ACC112 (cell line): ENCODE measurements around the gene SLC10A6.

Experiments used
- H2AFZ ChIP-seq: fragments of 200-600 bp; sonication (generic); one replicate; pipeline ENCODE4 v1.6.0; 2017; ENCODE audit warnings: antibody characterized with exemption, low read length; ENCODE audit not compliant: unreplicated experiment
- H3K27ac ChIP-seq: fragments of 200-600 bp; sonication (generic); 2 replicates; pipeline ENCODE4 v1.5.1; 2014; ENCODE audit warnings: low read depth, mild to moderate bottlenecking, antibody characterized with exemption, low read length, moderate library complexity
- H3K27me3 ChIP-seq: fragments of 200-600 bp; sonication (generic); 2 replicates; pipeline ENCODE4 v1.6.1; 2014; ENCODE audit warnings: mild to moderate bottlenecking, antibody characterized with exemption, low read length, moderate library complexity, mixed read lengths; ENCODE audit not compliant: insufficient read depth
- H3K36me3 ChIP-seq: fragments of 200-600 bp; sonication (generic); 2 replicates; pipeline ENCODE4 v1.6.1; 2016; ENCODE audit warnings: mild to moderate bottlenecking, antibody characterized with exemption, low read length, moderate library complexity, mixed read lengths; ENCODE audit not compliant: insufficient read depth
- H3K4me1 ChIP-seq: fragments of 200-600 bp; sonication (generic); one replicate; pipeline ENCODE4 v1.6.1; 2016; ENCODE audit warnings: low read length, mixed read lengths; ENCODE audit not compliant: insufficient read depth, unreplicated experiment, control insufficient read depth
- H3K4me3 ChIP-seq: fragments of 200-600 bp; sonication (generic); 2 replicates; pipeline ENCODE4 v1.5.1; 2014; ENCODE audit warnings: mild to moderate bottlenecking, low read depth, low read length
- H3K79me2 ChIP-seq: fragments of 200-600 bp; sonication (generic); one replicate; pipeline ENCODE4 v1.6.0; 2016; ENCODE audit warnings: low read length; ENCODE audit not compliant: control insufficient read depth, unreplicated experiment, insufficient read depth

Gene SLC10A6

GRCh38 chr4:86788826-86789225 lies 60.4 kb downstream of the SLC10A6 start:
- peaks cover 11% of the 10 kb centered on the region for H3K36me3 ChIP-seq
- no peak overlapping the region for H3K27ac ChIP-seq
- no peaks in the 10 kb centered on the region for H3K27me3 ChIP-seq
- no peak overlapping the region for H3K4me3 ChIP-seq
- H3K4me1 ChIP-seq: no peaks in the 10 kb centered on the region
- H2AFZ ChIP-seq: no peak overlapping the region
- no peaks in the 10 kb centered on the region for H3K79me2 ChIP-seq

GRCh38 chr4:86778175-86778574 lies 71.0 kb downstream of the SLC10A6 start:
- Histone ChIP-seq H3K4me3 (no peak overlapping the region), H3K27me3 (no peaks in the 10 kb centered on the region), H2AFZ (no peak overlapping the region), H3K36me3 (peaks cover 8% of the 10 kb centered on the region; the same call in 1 of the 2 replicates), H3K27ac (no peak overlapping the region), H3K79me2 (no peaks in the 10 kb centered on the region), H3K4me1 (no peaks in the 10 kb centered on the region)

GRCh38 chr4:86775061-86775460 lies 74.1 kb downstream of the SLC10A6 start:
- H3K27ac ChIP-seq: no peak overlapping the region
- H3K4me3 ChIP-seq: no peak overlapping the region
- H3K79me2 ChIP-seq: no peaks in the 10 kb centered on the region
- no peaks in the 10 kb centered on the region for H3K27me3 ChIP-seq
- H2AFZ ChIP-seq: no peak overlapping the region
- peaks cover 8% of the 10 kb centered on the region; the same call in 1 of the 2 replicates for H3K36me3 ChIP-seq
- H3K4me1 ChIP-seq: no peaks in the 10 kb centered on the region
